NCI-H1930 (cell line): Measurements from ENCODE around the gene IL17RC.
"Not testable (repeated sequence)": the region's sequence is repeated elsewhere in the genome, so short reads cannot be mapped to it uniquely, and the experiment has no call there.

Source experiments
- DNase-seq, 2 experiments: peaks; one replicate each; lab custom pipeline; 2025; lab: John Stamatoyannopoulos, UW

The IL17RC gene

GRCh38 chr3:9916734-9917680, at the start of gene IL17RC:
TSS of gene IL17RC (plus strand) at chr3:9917098. CDS start at chr3:9917316, 218 bp downstream.
- no peak for DNase-seq

GRCh38 chr3:9867106-9867505, 49.8 kb upstream of the IL17RC start:
- DNase-seq = no peak

- no peak for DNase-seq
These were observed 46.9 kb upstream of the IL17RC start for GRCh38 chr3:9869955-9870354.

- DNase-seq = no peak
These were observed 45.9 kb upstream of the IL17RC start for GRCh38 chr3:9870978-9871377.

GRCh38 chr3:9872067-9872466, 44.8 kb upstream of the IL17RC start:
- not testable (repeated sequence) for DNase-seq

- no peak for DNase-seq
These were observed 41.5 kb upstream of the IL17RC start for GRCh38 chr3:9875448-9875847.

GRCh38 chr3:9876255-9876654, 40.6 kb upstream of the IL17RC start:
- DNase-seq = not testable (repeated sequence)

GRCh38 chr3:9876991-9877390, 39.9 kb upstream of the IL17RC start:
- DNase-seq = no peak

GRCh38 chr3:9878700-9879099, 38.2 kb upstream of the IL17RC start:
- DNase-seq = no peak

- DNase-seq = no peak
These were observed 36.9 kb upstream of the IL17RC start, which contains the start of gene CIDEC for GRCh38 chr3:9879830-9880549. TSS of gene CIDEC (minus strand) at chr3:9880253. CDS start at chr3:9878486, 1,767 bp downstream.

- DNase-seq = no peak
These were observed 35.5 kb upstream of the IL17RC start for GRCh38 chr3:9881441-9881840.

GRCh38 chr3:9883706-9884554, 33.0 kb upstream of the IL17RC start:
- no peak for DNase-seq

GRCh38 chr3:9884555-9885165, 32.2 kb upstream of the IL17RC start:
- no peak for DNase-seq

- no peak for DNase-seq
These were observed 30.6 kb upstream of the IL17RC start for GRCh38 chr3:9886328-9886727.

GRCh38 chr3:9887480-9887879, 29.4 kb upstream of the IL17RC start:
- DNase-seq = no peak

GRCh38 chr3:9888540-9888939, 28.4 kb upstream of the IL17RC start:
- DNase-seq = no peak

- no peak for DNase-seq
These were observed 27.5 kb upstream of the IL17RC start for GRCh38 chr3:9889405-9889804.

- peak; percentile 57 to 63 for DNase-seq
These were observed 26.4 kb upstream of the IL17RC start, which contains the start of gene JAGN1 for GRCh38 chr3:9890249-9891071. TSS of gene JAGN1 (plus strand) at chr3:9890610. CDS start at chr3:9890723, 113 bp downstream.

- no peak for DNase-seq
These were observed 25.8 kb upstream of the IL17RC start for GRCh38 chr3:9891072-9891622.

GRCh38 chr3:9893739-9894138, 23.2 kb upstream of the IL17RC start:
- DNase-seq = no peak
